ENCODE measurements around the gene RFTN1. TPM values are rescaled to one million over a fixed set of nuclear protein-coding genes. Genes with fewer than 3 reads are reported as not detected.

RFTN1 gene
- total and polyA plus RNA-seq, 7 donors: 9.1 to 33.1 (median 15.9) TPM

- Histone ChIP-seq H3K27ac (no peak overlapping the region), H3K9me3 (no peaks in the 10 kb centered on the region), H3K36me3 (ENCODE audit: insufficient read depth in 1 of 2, low read depth in 1 of 2) (no peaks in the 10 kb centered on the region), H3K4me3 (no peak overlapping the region), H3K27me3 (ENCODE audit: insufficient read depth in 3 of 3, low read length in 2 of 3) (no peaks in the 10 kb centered on the region), H3K4me1 (peaks cover 18% of the 10 kb centered on the region)
- TF ChIP-seq CTCF (IDR thresholded peaks at IDR 0.05): no peak
- no peak for DNase-seq
- no peak for ATAC-seq
- intact Hi-C loops (cut with DNase I): loop anchor here in 1 of 2 donors (5.0 kb wide), 1 partner anchor 36 kb away; no protein-coding TSS in a partner anchor
- 73 to 84% (median 80%) methylated on average over 3 of the region's 3 CpGs for WGBS, 3 donors
These were observed 97.5 kb downstream of the RFTN1 start for GRCh38 chr3:16415911-16416476.

- intact Hi-C loops (cut with DNase I): no loop called here
- TF ChIP-seq CTCF (IDR thresholded peaks at IDR 0.05): no peak
These were observed 100.2 kb downstream of the RFTN1 start for GRCh38 chr3:16413321-16413720.

GRCh38 chr3:16412192-16412800 lies 101.2 kb downstream of the RFTN1 start:
- H3K4me1 ChIP-seq: peaks cover 17% of the 10 kb centered on the region
- no peak overlapping the region for H3K4me3 ChIP-seq
- peaks cover 0 to 11% of the 10 kb centered on the region in 2 donors for H3K36me3 ChIP-seq (ENCODE audit: insufficient read depth in 1 of 2, low read depth in 1 of 2)
- H3K27me3 ChIP-seq (ENCODE audit: insufficient read depth in 3 of 3, low read length in 2 of 3): no peaks in the 10 kb centered on the region
- H3K27ac ChIP-seq: no peak overlapping the region
- WGBS, 3 donors: 91 to 96% (median 94%) methylated on average over 1 of the region's 1 CpG
- no peak for DNase-seq
- no peak for TF ChIP-seq CTCF (IDR thresholded peaks at IDR 0.05)
- no peak for ATAC-seq
- H3K9me3 ChIP-seq: no peaks in the 10 kb centered on the region
- intact Hi-C loops (cut with DNase I): no loop called here

More at GRCh38 chr3:16413321-16413720, 100.2 kb downstream of the RFTN1 start:
- Histone ChIP-seq H3K36me3 (ENCODE audit: insufficient read depth in 1 of 2, low read depth in 1 of 2) (peaks cover 0 to 10% of the 10 kb centered on the region in 2 donors), H3K4me3 (no peak overlapping the region), H3K27me3 (ENCODE audit: insufficient read depth in 3 of 3, low read length in 2 of 3) (no peaks in the 10 kb centered on the region), H3K9me3 (no peaks in the 10 kb centered on the region), H3K27ac (no peak overlapping the region), H3K4me1 (peaks cover 17% of the 10 kb centered on the region)
- DNase-seq: no peak
- WGBS, 3 donors: 93 to 100% (median 100%) methylated on average over 2 of the region's 2 CpGs
- no peak for ATAC-seq

- no peak for DNase-seq
- intact Hi-C loops (cut with DNase I): no loop called here
- Histone ChIP-seq H3K27ac (no peak overlapping the region), H3K4me3 (no peak overlapping the region), H3K36me3 (ENCODE audit: insufficient read depth in 1 of 2, low read depth in 1 of 2) (peaks cover 0 to 11% of the 10 kb centered on the region in 2 donors), H3K27me3 (ENCODE audit: insufficient read depth in 3 of 3, low read length in 2 of 3) (no peaks in the 10 kb centered on the region), H3K4me1 (peaks cover 17% of the 10 kb centered on the region), H3K9me3 (no peaks in the 10 kb centered on the region)
- WGBS, 3 donors: 79 to 88% (median 83%) methylated on average over 2 of the region's 2 CpGs
- no peak for TF ChIP-seq CTCF (IDR thresholded peaks at IDR 0.05)
- no peak for ATAC-seq
These were observed 102.1 kb downstream of the RFTN1 start for GRCh38 chr3:16411441-16411840.

Data from psoas muscle (tissue), 8 donors.